Measurements from ENCODE around the gene DLX2.
A peak's percentile ranks its signal among the peaks of the same experiment; 100 is the strongest.
"Not testable (repeated sequence)": the region's sequence is repeated elsewhere in the genome, so short reads cannot be mapped to it uniquely, and the experiment has no call there.

Gene DLX2
- 0 to 0.07 reads per million in 2 donors for total RNA-seq

DNA sequence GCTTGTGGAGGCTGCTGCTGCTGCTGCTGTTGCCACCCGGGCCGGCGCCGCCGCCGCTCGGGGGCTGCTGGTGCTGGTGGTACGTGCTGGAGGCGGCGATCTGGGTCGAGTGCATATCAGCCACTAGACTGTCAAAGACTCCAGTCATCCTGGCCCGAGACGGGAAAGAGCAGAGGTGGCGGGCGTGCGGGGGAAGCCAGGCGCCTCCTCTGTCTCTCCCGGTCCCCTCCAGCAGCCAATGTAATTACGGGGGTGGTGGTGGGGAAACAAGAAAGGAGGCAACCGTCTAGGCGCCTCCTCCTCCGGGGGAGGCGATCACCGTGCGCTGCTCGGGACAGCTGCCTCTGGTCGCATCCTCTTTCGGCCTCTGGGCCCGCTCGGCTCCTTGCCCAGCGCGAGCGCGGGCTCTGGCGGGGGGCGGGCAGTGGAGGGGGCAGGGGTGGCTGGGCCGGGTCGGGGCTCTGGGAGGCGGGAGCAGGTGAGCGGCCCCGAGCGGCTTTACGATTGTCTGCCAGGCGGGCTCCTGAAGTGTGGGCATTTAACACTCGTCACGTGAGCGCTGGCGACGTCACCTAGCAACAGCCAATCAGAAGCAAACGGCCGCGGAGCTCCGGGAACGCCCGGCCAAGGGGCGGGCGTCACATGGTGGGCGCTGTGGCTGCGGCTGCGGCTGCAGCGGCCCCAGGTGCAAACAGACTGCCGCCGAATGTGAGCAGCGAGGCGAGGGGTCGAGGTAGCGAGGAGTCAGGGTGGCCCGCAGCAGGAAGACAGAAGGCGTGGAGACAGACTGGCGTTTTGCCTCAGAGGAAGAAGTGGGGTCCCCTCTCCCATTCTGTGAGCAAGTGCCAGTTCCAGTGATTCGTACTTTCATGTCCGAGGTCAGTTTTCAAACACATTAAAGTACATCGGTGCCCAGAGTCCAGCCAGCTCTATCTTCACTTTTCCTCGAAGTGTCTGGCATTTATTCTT is at the start of gene DLX2:
Gene DLX2 (minus strand): TSS at position 510 of the 969 bp plus-strand sequence. CDS start 362 bp downstream, at position 148.
- DNase-seq = peak; percentile 47

- no peak for DNase-seq
These were observed 45.4 kb upstream of the DLX2 start for GRCh38 chr2:172147944-172148650.

DNA sequence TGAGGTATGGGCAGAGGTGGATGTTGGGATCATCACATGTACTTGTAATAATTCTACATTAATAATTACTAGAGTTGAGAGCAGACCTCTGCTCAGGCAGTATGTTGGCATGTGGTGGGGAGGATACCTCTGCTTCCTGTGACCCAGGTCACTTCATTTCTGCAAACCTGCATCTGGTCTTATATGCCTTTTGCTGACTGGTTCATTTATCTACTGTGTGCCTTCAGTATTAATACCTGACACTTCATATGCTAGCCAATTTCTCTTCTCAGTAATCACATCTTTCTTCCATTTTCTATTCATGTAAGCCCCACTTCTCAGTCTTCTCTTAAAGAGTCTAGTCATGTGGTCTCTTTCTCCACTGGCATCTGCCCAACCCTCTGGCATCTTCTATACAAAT is 41.1 kb upstream of the DLX2 start:
- DNase-seq = no peak

DNA sequence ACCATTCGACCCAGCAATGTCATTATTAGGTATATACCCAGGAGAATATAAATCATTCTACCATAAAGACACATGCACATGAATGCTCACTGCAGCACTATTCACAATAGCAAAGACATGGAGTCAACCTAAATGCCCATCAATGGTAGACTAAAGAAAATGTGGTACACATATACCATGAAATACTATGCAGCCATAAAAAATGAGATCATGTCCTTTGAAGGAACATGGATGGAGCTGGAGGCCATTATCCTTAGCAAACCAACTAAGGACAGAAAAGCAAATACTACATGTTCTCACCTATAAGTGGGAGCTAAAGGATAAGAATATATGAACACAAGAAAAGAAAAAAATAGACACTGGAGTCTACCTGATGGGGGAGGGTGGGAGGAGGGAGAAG is 36.0 kb upstream of the DLX2 start:
- DNase-seq = not testable (repeated sequence)

- DNase-seq = no peak
These were observed 35.2 kb upstream of the DLX2 start for GRCh38 chr2:172137943-172138342.

DNA sequence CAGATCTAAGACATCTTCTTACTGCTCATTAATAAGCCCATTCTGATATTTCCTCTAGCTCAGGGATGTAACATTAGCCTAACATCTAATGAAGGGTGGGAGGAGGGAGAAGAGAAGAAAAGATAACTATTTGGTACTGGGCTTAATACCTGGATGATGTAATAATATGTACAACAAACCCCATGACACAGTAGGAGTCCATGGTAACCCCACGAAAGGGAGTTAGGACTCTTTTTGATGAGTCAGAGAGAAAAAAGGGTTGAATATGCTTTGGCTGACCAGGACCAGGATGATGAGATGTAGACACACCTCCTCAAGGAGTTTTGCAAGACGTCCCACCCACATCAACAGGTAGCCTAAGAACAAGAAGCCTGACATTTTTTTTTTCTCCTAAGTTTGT is 34.4 kb upstream of the DLX2 start:
- DNase-seq = no peak

DNA sequence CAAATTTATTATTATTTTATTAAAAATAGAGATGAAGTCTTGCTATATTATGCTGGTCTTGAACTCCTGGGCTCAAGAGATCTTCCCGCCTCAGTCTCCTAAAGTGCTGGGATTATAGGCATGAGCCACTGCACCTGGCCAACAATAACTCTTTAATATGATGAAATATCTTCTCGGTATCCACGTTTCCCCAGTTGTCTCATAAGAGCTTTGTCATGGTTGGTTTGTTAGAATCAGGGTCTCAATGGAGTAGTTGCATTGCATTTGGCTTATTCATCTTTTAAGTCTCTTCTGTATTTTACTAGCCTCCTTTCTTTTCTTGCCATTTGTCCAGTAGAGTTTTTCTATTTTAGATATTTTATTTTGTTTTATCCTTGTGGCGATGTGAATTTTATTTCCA is 32.7 kb upstream of the DLX2 start:
- DNase-seq = no peak

DNA sequence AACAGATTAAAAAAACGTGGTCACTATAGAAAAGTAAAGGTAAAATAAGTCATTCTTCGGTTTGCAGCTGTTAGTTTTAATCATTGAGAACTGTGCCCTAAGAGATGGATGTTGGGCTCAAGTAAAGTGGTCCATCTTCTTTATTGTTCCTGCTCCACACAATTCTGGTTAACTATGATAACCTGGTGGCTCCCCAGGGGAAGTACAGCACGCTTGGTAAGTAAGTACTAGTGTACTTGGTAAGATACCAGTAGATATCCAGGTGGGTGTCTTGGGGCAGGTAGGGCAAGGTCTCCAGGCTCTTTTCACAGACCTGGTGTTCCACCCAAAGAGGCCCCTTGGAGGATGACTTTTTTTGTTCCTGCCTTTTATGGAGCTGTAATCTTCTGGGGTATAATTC is 31.6 kb upstream of the DLX2 start:
- no peak for DNase-seq

DNA sequence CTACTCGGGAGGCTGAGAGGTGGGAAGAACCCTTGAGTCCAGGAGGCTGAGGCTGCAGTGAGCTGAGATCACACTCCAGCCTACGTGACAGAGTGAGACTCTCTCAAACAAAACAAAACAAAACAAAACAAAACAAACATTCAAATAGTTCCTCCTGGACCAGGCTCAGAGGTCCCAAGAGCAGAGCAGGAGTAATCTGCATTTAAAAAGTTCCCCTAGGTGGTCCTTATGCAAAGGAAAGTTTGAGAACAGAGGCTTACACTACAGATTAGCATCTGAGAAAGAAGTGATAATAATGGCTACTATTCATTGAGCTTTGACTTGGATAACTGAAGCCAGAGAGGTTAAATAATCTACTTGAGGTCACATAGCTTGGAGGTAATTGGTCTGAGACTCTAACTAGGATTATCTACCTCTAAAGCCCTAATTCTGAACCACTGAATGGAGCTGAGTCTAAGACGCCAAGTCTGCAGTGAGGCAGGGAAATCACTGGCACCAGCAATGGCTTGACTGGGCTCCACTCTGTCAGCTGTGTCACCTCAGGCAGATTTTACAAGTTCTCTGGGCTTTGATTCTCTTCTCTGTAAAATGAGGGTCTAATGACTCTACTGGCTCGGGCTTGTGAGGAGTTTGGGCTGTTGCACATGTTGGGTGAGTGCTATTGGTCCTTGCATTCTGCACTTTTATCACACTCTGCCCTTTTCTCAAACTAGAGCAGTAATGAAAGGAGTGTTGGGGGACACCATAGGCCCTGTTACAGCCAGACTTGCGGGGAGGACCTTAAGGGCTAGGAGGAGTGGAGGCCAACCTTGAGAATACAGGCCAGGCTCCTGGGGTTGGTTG is 29.2 kb upstream of the DLX2 start:
- no peak for DNase-seq

- no peak for DNase-seq
These were observed 26.7 kb upstream of the DLX2 start for GRCh38 chr2:172129404-172129803.

- DNase-seq = no peak
These were observed 25.8 kb upstream of the DLX2 start for GRCh38 chr2:172128484-172128883.

DNA sequence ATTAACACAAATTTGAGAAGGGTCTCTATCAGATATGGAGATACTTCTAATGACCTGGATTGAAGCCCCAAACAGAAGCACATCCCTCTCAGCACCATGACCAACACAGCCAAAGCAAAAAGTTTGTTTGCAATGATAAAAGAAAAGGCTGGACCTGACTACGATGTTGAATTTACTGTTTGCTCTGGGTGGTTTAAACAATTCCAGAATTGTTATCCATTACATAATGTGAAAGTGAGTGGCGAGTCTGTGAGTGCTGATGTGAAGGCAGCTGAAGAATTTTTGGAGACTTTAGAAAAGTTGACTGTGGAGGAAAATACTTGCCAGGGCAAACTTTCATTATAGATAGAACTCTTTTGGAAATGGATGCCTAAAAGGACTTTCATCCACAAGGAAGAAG is 17.4 kb upstream of the DLX2 start:
- DNase-seq = no peak

- no peak for DNase-seq
These were observed 16.4 kb upstream of the DLX2 start for GRCh38 chr2:172119089-172119488.

- no peak for DNase-seq
These were observed 13.4 kb upstream of the DLX2 start for GRCh38 chr2:172116107-172116506.

DNA sequence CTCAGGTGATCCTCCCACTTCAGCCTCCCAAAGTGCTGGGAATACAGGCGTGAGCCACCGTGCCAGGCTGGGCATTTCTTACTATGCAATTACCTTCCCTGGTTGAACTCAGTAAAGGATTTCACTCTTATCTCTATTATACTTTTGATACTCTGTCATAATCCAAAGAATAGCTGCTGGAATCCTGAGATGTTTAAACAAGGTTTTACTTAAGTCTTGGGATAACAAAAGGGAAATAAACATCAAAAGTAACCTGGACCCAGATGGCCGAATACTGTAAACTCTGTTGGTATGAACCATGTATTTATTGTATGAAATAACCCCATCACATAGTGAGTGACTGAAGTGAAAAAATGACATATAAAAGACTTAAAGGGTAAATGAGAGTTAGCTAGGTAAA is 11.9 kb upstream of the DLX2 start:
- DNase-seq = no peak

DNA sequence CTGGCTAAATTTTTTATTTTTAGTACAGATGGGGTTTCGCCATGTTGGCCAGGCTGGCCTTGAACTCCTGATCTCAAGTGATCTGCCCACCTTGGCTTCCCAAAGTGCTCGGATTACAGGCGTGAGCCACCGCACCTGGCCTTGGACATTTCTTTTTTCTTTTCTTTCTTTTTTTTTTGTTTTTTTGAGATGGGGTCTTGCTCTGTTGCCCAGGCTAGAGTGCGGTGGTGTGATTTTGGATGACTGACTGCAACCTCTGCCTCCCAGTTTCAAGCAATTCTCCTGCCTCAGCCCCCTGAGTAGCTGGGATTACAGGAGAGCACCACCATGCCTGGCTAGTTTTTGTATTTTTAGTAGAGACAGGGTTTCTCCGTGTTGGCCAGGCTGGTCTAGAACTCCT is 11.5 kb upstream of the DLX2 start:
- not testable (repeated sequence) for DNase-seq

DNA sequence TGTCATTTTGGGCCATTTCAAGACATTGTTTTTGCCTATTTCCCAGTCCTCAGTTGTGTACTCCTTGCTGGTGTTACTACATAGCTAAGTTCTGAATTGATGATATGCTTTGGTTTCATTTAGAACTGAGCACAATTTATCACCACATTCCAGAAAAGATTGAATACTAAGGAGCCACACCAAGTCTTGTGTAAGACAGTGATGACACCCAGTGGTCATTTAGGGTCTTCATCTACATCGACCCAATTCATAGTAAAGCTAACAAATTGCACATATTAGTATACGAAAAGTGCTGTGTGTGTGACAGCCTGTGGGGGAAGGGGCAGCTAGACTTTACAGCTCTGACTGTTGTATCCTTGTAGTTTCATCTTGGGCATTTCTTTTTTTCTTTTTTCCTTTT is 10.9 kb upstream of the DLX2 start:
- no peak for DNase-seq

DNA sequence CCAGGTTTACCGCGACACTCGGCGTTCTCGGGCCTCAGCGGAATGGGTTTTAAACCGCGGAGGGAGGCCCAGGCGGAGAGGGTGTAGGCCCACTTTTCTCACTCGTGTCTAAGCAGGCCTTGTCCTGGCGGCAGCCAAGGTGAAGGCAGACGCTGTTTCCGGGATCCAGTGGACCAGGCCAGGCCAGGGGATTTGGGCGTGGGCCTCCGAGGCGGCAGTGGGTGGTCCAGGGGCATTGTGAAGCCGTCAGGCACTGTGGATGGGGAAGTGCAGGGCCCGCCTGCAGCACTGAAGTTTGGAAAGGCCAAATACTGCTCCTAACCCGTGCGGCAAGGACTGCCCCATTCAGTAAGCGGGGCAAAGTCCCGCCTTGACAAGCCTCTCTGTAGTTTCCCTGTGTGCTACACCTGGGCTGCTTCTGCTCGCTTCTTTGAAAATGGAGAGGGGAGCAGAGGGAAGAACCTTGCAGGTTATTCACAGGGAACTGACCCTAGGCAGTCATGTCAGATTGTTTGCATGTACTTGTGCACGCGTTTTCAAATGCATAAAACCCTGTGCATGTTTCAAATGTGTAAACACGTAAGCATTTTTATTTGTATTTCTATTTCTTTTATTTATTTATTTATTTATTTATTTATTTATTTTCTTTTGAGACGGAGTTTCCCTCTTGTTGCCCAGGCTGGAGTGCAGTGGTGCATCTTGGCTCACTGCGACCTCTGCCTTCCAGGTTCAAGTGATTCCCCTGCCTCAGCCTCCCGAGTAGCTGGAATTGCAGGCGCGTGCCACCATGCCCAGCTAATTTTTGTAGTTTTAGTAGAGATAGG is 7.5 kb upstream of the DLX2 start:
- DNase-seq = no peak

DNA sequence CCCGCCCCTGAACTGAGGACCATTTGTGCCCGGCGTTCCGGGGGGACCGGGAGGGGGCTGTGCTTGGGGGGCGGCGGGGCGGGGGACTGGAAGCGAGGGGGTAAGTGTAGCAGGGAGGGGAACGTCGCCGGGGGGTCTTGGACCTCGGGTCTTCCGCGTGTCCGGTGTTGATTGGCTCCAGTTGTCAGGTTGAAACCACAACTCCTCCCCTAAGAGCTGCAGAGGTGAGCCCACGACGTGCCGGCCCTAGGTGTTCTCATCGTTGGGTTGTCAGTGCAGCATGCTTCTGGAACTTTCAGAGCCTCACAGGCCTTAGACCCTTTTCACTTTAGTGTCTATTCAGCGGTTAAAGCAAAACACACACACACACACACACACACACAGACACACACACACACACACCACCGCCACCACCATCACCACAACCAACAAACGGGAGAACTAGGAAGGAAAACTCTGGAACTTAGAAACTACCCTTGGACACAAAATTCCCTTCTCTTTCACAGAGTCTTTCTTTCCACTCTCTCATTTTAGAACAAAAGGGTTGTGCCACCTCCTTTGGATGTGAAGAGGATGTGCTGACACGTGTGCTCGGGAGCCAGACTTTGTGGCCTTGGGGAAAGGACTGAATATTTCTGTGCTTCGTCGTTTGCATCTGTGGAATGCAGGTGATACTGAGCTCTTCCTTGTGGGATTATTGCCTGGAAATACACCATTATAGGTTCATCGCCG is 6.7 kb upstream of the DLX2 start:
- DNase-seq = no peak

DNA sequence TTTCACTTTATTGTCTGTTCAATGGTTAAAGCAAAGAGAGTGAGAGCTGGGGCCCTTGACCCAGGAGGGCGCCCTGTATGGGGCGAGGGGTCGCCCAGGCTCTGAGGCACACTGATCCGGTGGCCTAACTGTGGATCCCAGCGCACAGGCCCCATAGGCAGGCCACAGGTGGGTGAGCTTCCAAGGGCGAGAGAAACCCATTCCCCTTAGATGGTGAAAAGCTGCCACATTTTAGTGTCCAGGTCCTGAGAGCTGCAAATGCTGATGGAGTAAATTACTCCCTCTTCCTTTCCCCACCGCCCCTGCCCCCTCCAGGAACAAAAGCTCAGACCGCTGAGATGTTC is 5.9 kb upstream of the DLX2 start:
- DNase-seq = no peak

All from T-helper 9 cell (primary cell).